Testis (tissue), 3 donors: Measurements from ENCODE around the gene SLC12A3. TPM values are rescaled to one million over a fixed set of nuclear protein-coding genes. Genes with fewer than 3 reads are reported as not detected.

Experiments
- DNase-seq: peaks from one replicate; pipeline ENCODE4 v3.0.0-alpha.2; 2019
- H3K27ac ChIP-seq, 2 donors: fragments of 200-600 bp; sonication (generic); one replicate each; pipeline ENCODE4 v1.5.1; 2019
- H3K27me3 ChIP-seq: fragments of 200-600 bp; sonication (generic); one replicate; pipeline ENCODE4 v1.5.1; 2019
- H3K36me3 ChIP-seq: fragments of 200-600 bp; sonication (generic); one replicate; pipeline ENCODE4 v1.5.1; 2017; ENCODE audit warnings: low read depth; ENCODE audit errors: missing control alignments
- H3K4me1 ChIP-seq: fragments of 200-600 bp; sonication (generic); one replicate; pipeline ENCODE4 v1.5.1; 2019
- H3K4me3 ChIP-seq, 2 donors: fragments of 200-600 bp; sonication (generic); one replicate each; pipeline ENCODE4 v1.5.1; 2017 to 2019
- H3K9me3 ChIP-seq: fragments of 200-600 bp; sonication (generic); one replicate; pipeline ENCODE4 v1.5.1; 2017
- CTCF ChIP-seq, 3 experiments: fragments of 450-650 bp in 2 of 3; fragments of 200-600 bp in 1 of 3; sonication (generic) in 1 of 3; IDR thresholded peaks; one replicate each; pipeline ENCODE4 v1.5.1; 2016 to 2019; ENCODE audit warnings: antibody characterized with exemption in 3 of 3, mild to moderate bottlenecking in 2 of 3, moderate library complexity in 1 of 3
- POLR2A ChIP-seq: fragments of 450-650 bp; IDR thresholded peaks from one replicate; pipeline ENCODE4 v1.6.1; 2017; ENCODE audit warnings: antibody characterized with exemption, mild to moderate bottlenecking, moderate library complexity
- WGBS, 2 donors: methylation state at CpG; one replicate each; pipeline ENCODE4 v1.1.5; 2018; 5-methylcytosine and 5-hydroxymethylcytosine counted together
- intact Hi-C: fragments of 100-400 bp; cut with DNase I; formaldehyde crosslinking; loops from one replicate; pipeline ENCODE4 v1.15.1; 2023; ENCODE audit warnings: low total_unique reads
- microRNA counts, 2 donors: library from miRNA; unstranded; fragments of <30 nt; microRNA quantifications; one replicate each; lab custom pipeline; 2016
- microRNA-seq, 2 donors: library from miRNA; unstranded; fragments of <30 nt; microRNA quantifications; one replicate each; pipeline ENCODE4, GENCODE V29; 2016; ENCODE audit warnings: borderline number of aligned reads in 2 of 2, borderline replicate concordance in 1 of 2
- polyA plus RNA-seq: library from polyadenylated mRNA; stranded (reverse); fragments of 350-450 nt; fragmentation: Illumina TruSeq; extraction: RNeasy Lipid Tissue Mini Kit (QIAGEN cat#74804); gene quantifications from one replicate; pipeline ENCODE4 v1.2.3, GENCODE V29; 2014; ENCODE audit warnings: low read depth, low replicate concordance; ENCODE audit not compliant: insufficient read depth
- small RNA-seq, 2 donors: library from RNA; depleted of rRNA; stranded (forward); fragments of <200 nt; gene quantifications; one replicate each; pipeline ENCODE3, GENCODE V24; 2016
- total RNA-seq, 2 donors: library from RNA; depleted of rRNA; stranded (reverse); fragments of >200 nt; gene quantifications; one replicate each; pipeline ENCODE4 v1.2.3, GENCODE V29; 2016

The SLC12A3 gene
- total and polyA plus RNA-seq, 3 donors from 2014 or later, result 0.16 to 1.1 (median 0.16) TPM

GRCh38 chr16:56961851-56962281 lies 96.9 kb downstream of the SLC12A3 start, which contains the start of gene CETP:
Gene CETP (plus strand): TSS chr16:56961950. CDS start chr16:56961980, 30 bp downstream.
- Histone ChIP-seq H3K27me3 (no peaks in the 10 kb centered on the region), H3K36me3 (no peaks in the 10 kb centered on the region), H3K4me3 (no peak within 1 kb of the TSS), H3K27ac (no peak within 1 kb of the TSS), H3K9me3 (no peaks in the 10 kb centered on the region), H3K4me1 (peaks cover 9% of the 10 kb centered on the region)
- intact Hi-C loops, result no loop called here
- no peak for TF ChIP-seq CTCF (IDR thresholded peaks at IDR 0.05)
- no peak for TF ChIP-seq POLR2A
- WGBS, 2 donors, result 71% methylated on average over 7 to 12 of the region's 12 CpGs
- DNase-seq, result no peak

- peaks cover 9% of the 10 kb centered on the region for H3K4me1 ChIP-seq
- intact Hi-C loops, result no loop called here
- no peak overlapping the region for H3K27ac ChIP-seq
- H3K9me3 ChIP-seq, result no peaks in the 10 kb centered on the region
- H3K36me3 ChIP-seq, result no peaks in the 10 kb centered on the region
- peak; percentile 97 for DNase-seq
- peak overlapping the region in 1 of 2 donors; percentile 23 for H3K4me3 ChIP-seq
- 38 to 41% methylated on average over 23 to 30 of the region's 30 CpGs for WGBS, 2 donors
- peak; percentile 85 to 90 (median 89) for TF ChIP-seq CTCF (IDR thresholded peaks at IDR 0.05)
- no peak for TF ChIP-seq POLR2A
- H3K27me3 ChIP-seq, result no peaks in the 10 kb centered on the region
Measured at GRCh38 chr16:56964243-56965148, 99.5 kb downstream of the SLC12A3 start.

MicroRNAs within 50 kb of the gene (microRNA counts, 767-probe panel; counts per million panel counts)
- 0 to 152 counts per million in 2 donors for microRNA hsa-miR-138-5p (lab: Ali Mortazavi, UCI)

Small RNAs within 50 kb of the gene (microRNA-seq; reads per million reads assigned to microRNA genes)
- gene MIR138-2 (11.8 to 18.0 reads per million in 2 donors), gene MIR6863 (0 reads per million in 2 donors)

Small RNAs within 50 kb of the gene (small RNA-seq; reads per million reads assigned to genes)
- gene MIR138-2, result 0.09 to 0.18 reads per million in 2 donors

Other genes starting within 250 kb of the SLC12A3 start
- 10 to 100 TPM; 10.5 to 55.4 TPM for gene MT1E, start 239.4 kb upstream of the SLC12A3 start, total RNA-seq
- 22.4 TPM for gene MT1E, start 239.4 kb upstream of the SLC12A3 start, polyA plus RNA-seq
- 1 to 10 TPM; 2.2 to 3.7 TPM for gene MT1M, start 232.5 kb upstream of the SLC12A3 start, total RNA-seq
- gene MT1M, start 232.5 kb upstream of the SLC12A3 start, polyA plus RNA-seq, result 2.6 TPM
- gene MT1A, start 226.5 kb upstream of the SLC12A3 start, total RNA-seq, result 10 to 100 TPM in 1 of 2 donors, not detected in 1; 10.6 TPM
- not detected for gene MT1A, start 226.5 kb upstream of the SLC12A3 start, polyA plus RNA-seq
- not detected for gene MT1B, start 213.3 kb upstream of the SLC12A3 start, total RNA-seq
- not detected for gene MT1B, start 213.3 kb upstream of the SLC12A3 start, polyA plus RNA-seq
- 1 to 10 TPM; 3.6 to 8.1 TPM for gene MT1F, start 207.2 kb upstream of the SLC12A3 start, total RNA-seq
- gene MT1F, start 207.2 kb upstream of the SLC12A3 start, polyA plus RNA-seq, result 15.4 TPM
- 10 to 100 TPM in 1 of 2 donors, 1 to 10 TPM in 1; 2.1 to 11.5 TPM for gene MT1G, start 197.1 kb upstream of the SLC12A3 start, total RNA-seq
- 14.7 TPM for gene MT1G, start 197.1 kb upstream of the SLC12A3 start, polyA plus RNA-seq
- gene MT1H, start 195.4 kb upstream of the SLC12A3 start, total RNA-seq, result not detected
- not detected for gene MT1H, start 195.4 kb upstream of the SLC12A3 start, polyA plus RNA-seq
- 100 to 1,000 TPM in 1 of 2 donors, 10 to 100 TPM in 1; 77.0 to 180 TPM for gene MT1X, start 182.7 kb upstream of the SLC12A3 start, total RNA-seq
- 51.7 TPM for gene MT1X, start 182.7 kb upstream of the SLC12A3 start, polyA plus RNA-seq
- 100 to 1,000 TPM in 1 of 2 donors, 10 to 100 TPM in 1; 94.2 to 102 TPM for gene NUP93, start 135.1 kb upstream of the SLC12A3 start, total RNA-seq
- 147 TPM for gene NUP93, start 135.1 kb upstream of the SLC12A3 start, polyA plus RNA-seq
- 10 to 100 TPM; 68.0 to 90.8 TPM for gene HERPUD1, start 66.9 kb downstream of the SLC12A3 start, total RNA-seq
- gene HERPUD1, start 66.9 kb downstream of the SLC12A3 start, polyA plus RNA-seq, result 88.9 TPM
- gene CETP, start 96.7 kb downstream of the SLC12A3 start, total RNA-seq, result under 1 TPM; 0.24 to 0.50 TPM
- gene CETP, start 96.7 kb downstream of the SLC12A3 start, polyA plus RNA-seq, result 0.69 TPM
- gene NLRC5, start 124.3 kb downstream of the SLC12A3 start, total RNA-seq, result 10 to 100 TPM; 12.0 to 14.9 TPM
- 10.3 TPM for gene NLRC5, start 124.3 kb downstream of the SLC12A3 start, polyA plus RNA-seq
- 10 to 100 TPM; 18.3 to 25.2 TPM for gene CPNE2, start 227.4 kb downstream of the SLC12A3 start, total RNA-seq
- gene CPNE2, start 227.4 kb downstream of the SLC12A3 start, polyA plus RNA-seq, result 51.8 TPM